Measurements from ENCODE around the gene KCNK17.

GRCh38 chr6:39317256-39317655 lies 3.0 kb upstream of the KCNK17 start:
- TF ChIP-seq CTCF (IDR thresholded peaks at IDR 0.05; ENCODE audit: insufficient read depth, low read depth, low read length) (no peak), EZH2 (IDR thresholded peaks at IDR 0.05; ENCODE audit: insufficient read depth, low read length) (no peak)

Data from astrocyte (in vitro differentiated cells and primary cell).